GM18502 (cell line): ENCODE data around the gene OVCA2.

Experiments
- ATAC-seq: cut with Tn5 transposase; IDR thresholded peaks from one replicate; pipeline ENCODE4 v1.9.1; 2021; ENCODE audit warnings: mild to moderate bottlenecking; ENCODE audit not compliant: unreplicated experiment, poor library complexity

Gene OVCA2

DNA sequence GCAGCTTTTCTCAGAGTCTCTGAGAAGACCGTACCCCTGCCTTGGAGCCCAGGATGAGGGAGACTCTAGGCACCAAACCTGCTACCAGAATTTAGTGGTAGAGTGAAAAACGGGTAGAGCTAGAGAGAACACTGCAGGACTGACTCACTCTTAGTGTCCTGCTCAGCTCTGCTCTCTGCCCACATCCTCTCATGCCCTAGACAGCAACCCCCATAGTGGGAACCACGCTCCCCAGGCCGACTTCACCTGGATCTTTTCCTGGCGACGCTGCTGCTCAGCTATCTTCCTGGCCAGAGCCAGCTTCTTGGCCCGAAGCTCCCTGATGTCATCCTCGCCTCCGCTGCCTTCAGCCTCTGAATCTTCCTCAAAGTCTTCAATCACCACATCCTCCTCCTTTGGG is 39.7 kb downstream of the OVCA2 start:
- no peak for ATAC-seq

GRCh38 chr17:2082003-2082781 is 40.4 kb downstream of the OVCA2 start:
- ATAC-seq: no peak

- no peak for ATAC-seq
These were observed 41.8 kb downstream of the OVCA2 start for GRCh38 chr17:2083613-2084035.

- no peak for ATAC-seq
These were observed 42.4 kb downstream of the OVCA2 start for GRCh38 chr17:2084036-2084765.

GRCh38 chr17:2084766-2085647 is 43.2 kb downstream of the OVCA2 start:
- no peak for ATAC-seq

- ATAC-seq: no peak
These were observed 43.8 kb downstream of the OVCA2 start for GRCh38 chr17:2085648-2085949.

- no peak for ATAC-seq
These were observed 44.5 kb downstream of the OVCA2 start for GRCh38 chr17:2086306-2086705.

GRCh38 chr17:2087597-2088211 is 45.9 kb downstream of the OVCA2 start:
- ATAC-seq: no peak

- ATAC-seq: peak; percentile 36
These were observed 47.2 kb downstream of the OVCA2 start for GRCh38 chr17:2089021-2089422.

- ATAC-seq: no peak
These were observed 48.4 kb downstream of the OVCA2 start for GRCh38 chr17:2090210-2090641.

DNA sequence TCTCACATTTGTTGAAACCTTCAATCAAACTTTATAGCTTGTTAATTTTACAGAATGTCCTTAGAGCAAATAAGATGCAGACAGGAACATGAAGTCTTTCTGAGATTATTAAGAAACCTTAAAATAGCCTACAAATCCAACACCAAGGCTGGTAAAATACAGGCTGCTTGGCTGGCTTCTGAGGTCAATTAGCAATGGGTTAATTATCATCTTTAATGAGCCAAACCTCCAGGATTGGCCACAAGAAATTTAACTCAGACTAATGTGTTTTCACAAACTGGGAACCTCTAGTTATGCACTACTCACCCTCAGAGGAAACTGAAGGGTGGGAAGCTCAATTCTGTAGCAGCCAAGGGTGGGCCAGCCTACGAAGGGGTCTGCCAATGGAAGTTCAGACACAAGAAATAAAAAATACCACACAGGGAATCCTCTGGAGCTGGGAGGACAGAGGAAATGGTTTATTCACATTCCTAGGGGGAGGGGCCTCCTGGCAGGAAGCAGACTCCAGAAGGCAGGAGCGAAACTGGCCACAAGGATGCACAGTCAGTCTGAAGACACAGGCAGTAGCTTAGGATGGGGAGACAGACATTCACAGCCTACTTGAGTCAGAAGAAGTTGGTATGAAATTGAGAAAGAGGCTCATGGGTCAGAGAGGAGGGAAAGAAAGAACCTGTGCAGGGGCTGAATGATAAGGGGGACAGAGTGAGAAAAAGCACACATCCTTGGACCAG is 49.1 kb downstream of the OVCA2 start:
- ATAC-seq: no peak

DNA sequence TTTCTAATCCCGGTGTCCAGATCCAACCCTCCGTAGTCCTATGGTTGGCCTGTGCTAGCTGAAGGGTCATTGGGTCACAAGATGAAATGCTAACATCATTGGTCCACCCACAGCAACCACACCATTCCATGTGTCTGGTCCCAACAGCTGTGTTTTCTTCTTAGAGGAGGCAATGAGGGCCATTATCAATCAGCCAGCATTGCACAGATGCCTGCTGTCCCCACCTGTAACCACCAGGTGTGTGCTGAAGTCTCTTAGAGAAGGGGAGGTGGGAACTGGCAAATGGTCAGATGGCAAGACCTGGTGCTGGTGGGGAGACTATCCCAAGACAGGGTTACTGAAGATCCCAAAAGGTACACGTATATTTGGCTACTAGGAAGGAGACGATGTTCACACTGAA is 50.4 kb downstream of the OVCA2 start:
- ATAC-seq: no peak
